Skeletal muscle tissue (tissue), 4 donors: ENCODE results near the gene PPP1R12B. TPM values are rescaled to one million over a fixed set of nuclear protein-coding genes. Genes with fewer than 3 reads are reported as not detected.
"Not testable (repeated sequence)": the region's sequence is repeated elsewhere in the genome, so short reads cannot be mapped to it uniquely, and the experiment has no call there.

ENCODE experiments used
- H3K27ac ChIP-seq: one replicate; pipeline ENCODE4 v1.7.0; 2013; ENCODE audit warnings: mild to moderate bottlenecking, low read depth, low read length, inconsistent platforms
- H3K27me3 ChIP-seq, 3 donors: one replicate each; pipeline ENCODE4 v1.7.0; 2013; ENCODE audit warnings: low read length in 3 of 3; ENCODE audit not compliant: control insufficient read depth in 3 of 3, insufficient read depth in 3 of 3
- H3K36me3 ChIP-seq, 3 donors: one replicate each; pipeline ENCODE4 v1.7.0; 2013; ENCODE audit warnings: low read length in 3 of 3; ENCODE audit not compliant: control insufficient read depth in 3 of 3, insufficient read depth in 3 of 3
- H3K4me1 ChIP-seq, 3 donors: one replicate each; pipeline ENCODE4 v1.7.0; 2013; ENCODE audit warnings: low read length in 3 of 3, mild to moderate bottlenecking in 3 of 3; ENCODE audit not compliant: control insufficient read depth in 3 of 3, insufficient read depth in 3 of 3
- H3K4me3 ChIP-seq, 3 donors: one replicate each; pipeline ENCODE4 v1.7.0; 2013; ENCODE audit warnings: low read length in 3 of 3
- H3K9ac ChIP-seq, 3 donors: one replicate each; pipeline ENCODE4 v1.7.0; 2013; ENCODE audit warnings: low read length in 3 of 3, mild to moderate bottlenecking in 3 of 3, moderate library complexity in 2 of 3, low read depth in 1 of 3
- H3K9me3 ChIP-seq, 3 donors: one replicate each; pipeline ENCODE4 v1.7.0; 2013; ENCODE audit warnings: low read length in 3 of 3; ENCODE audit not compliant: control insufficient read depth in 3 of 3
- total RNA-seq: library from RNA; depleted of rRNA; stranded (reverse); fragments of >200 nt; gene quantifications from one replicate; pipeline ENCODE4 v1.2.3, GENCODE V29; 2014
- donor health status: Osteomylitis.

Gene PPP1R12B
- total RNA-seq, 1 donor from 2014 or later = 73.6 TPM

- H3K36me3 ChIP-seq, H3K9me3 ChIP-seq, H3K4me3 ChIP-seq, H3K27me3 ChIP-seq, H3K27ac ChIP-seq, H3K9ac ChIP-seq, H3K4me1 ChIP-seq: not testable (repeated sequence)
Measured at GRCh38 chr1:202518180-202518579, 169.7 kb downstream of the PPP1R12B start.

- not testable (repeated sequence) for H3K4me1 ChIP-seq, H3K27ac ChIP-seq, H3K27me3 ChIP-seq
Measured at GRCh38 chr1:202518905-202519304, 170.4 kb downstream of the PPP1R12B start.

GRCh38 chr1:202520129-202520856, 171.8 kb downstream of the PPP1R12B start:
- H3K4me1 ChIP-seq, H3K27ac ChIP-seq: not testable (repeated sequence)

More at GRCh38 chr1:202518905-202519304, 170.4 kb downstream of the PPP1R12B start:
- H3K36me3 ChIP-seq, H3K4me3 ChIP-seq, H3K9me3 ChIP-seq, H3K9ac ChIP-seq: not testable (repeated sequence)

GRCh38 chr1:202520857-202521216, 172.3 kb downstream of the PPP1R12B start:
- not testable (repeated sequence) for H3K9ac ChIP-seq, H3K36me3 ChIP-seq, H3K27me3 ChIP-seq, H3K27ac ChIP-seq, H3K4me1 ChIP-seq, H3K9me3 ChIP-seq, H3K4me3 ChIP-seq

More at GRCh38 chr1:202520129-202520856, 171.8 kb downstream of the PPP1R12B start:
- H3K9me3 ChIP-seq, H3K36me3 ChIP-seq, H3K4me3 ChIP-seq, H3K9ac ChIP-seq, H3K27me3 ChIP-seq: not testable (repeated sequence)

- H3K27ac ChIP-seq = not testable (repeated sequence)
Measured at GRCh38 chr1:202521484-202521883, 173.0 kb downstream of the PPP1R12B start.

GRCh38 chr1:202521886-202522285, 173.4 kb downstream of the PPP1R12B start:
- Histone ChIP-seq H3K27me3 (no peaks in the 10 kb centered on the region), H3K36me3 (no peaks in the 10 kb centered on the region), H3K9ac (no peak overlapping the region), H3K27ac (no peak overlapping the region), H3K4me3 (no peak overlapping the region), H3K9me3 (no peaks in the 10 kb centered on the region), H3K4me1 (peaks cover 3 to 13% (median 6%) of the 10 kb centered on the region in 3 donors)

More at GRCh38 chr1:202521484-202521883, 173.0 kb downstream of the PPP1R12B start:
- H3K4me3 ChIP-seq, H3K36me3 ChIP-seq, H3K9me3 ChIP-seq, H3K9ac ChIP-seq, H3K27me3 ChIP-seq: not testable (repeated sequence)
- H3K4me1 ChIP-seq = peaks cover 3 to 13% (median 6%) of the 10 kb centered on the region in 3 donors

GRCh38 chr1:202526056-202526455, 177.6 kb downstream of the PPP1R12B start:
- H3K27ac ChIP-seq, H3K9me3 ChIP-seq, H3K4me3 ChIP-seq, H3K27me3 ChIP-seq, H3K4me1 ChIP-seq, H3K36me3 ChIP-seq, H3K9ac ChIP-seq: not testable (repeated sequence)

- not testable (repeated sequence) for H3K9me3 ChIP-seq, H3K36me3 ChIP-seq, H3K27me3 ChIP-seq, H3K4me3 ChIP-seq, H3K9ac ChIP-seq, H3K27ac ChIP-seq
- H3K4me1 ChIP-seq = peaks cover 0 to 11% (median 3%) of the 10 kb centered on the region in 3 donors
Measured at GRCh38 chr1:202528096-202528722, 179.7 kb downstream of the PPP1R12B start.

- not testable (repeated sequence) for H3K36me3 ChIP-seq, H3K27me3 ChIP-seq, H3K9ac ChIP-seq, H3K9me3 ChIP-seq, H3K4me1 ChIP-seq, H3K27ac ChIP-seq, H3K4me3 ChIP-seq
Measured at GRCh38 chr1:202530686-202531085, 182.2 kb downstream of the PPP1R12B start.

GRCh38 chr1:202531472-202531811, 182.9 kb downstream of the PPP1R12B start:
- Histone ChIP-seq H3K27me3 (no peaks in the 10 kb centered on the region), H3K9me3 (no peaks in the 10 kb centered on the region), H3K36me3 (no peaks in the 10 kb centered on the region), H3K27ac (peak overlapping the region; percentile 18), H3K4me1 (peaks cover 0 to 4% (median 0%) of the 10 kb centered on the region in 3 donors), H3K9ac (no peak overlapping the region), H3K4me3 (no peak overlapping the region)
